ENCODE results near the gene THOC5. TPM values are rescaled to one million over a fixed set of nuclear protein-coding genes. Genes with fewer than 3 reads are reported as not detected.

Gene THOC5
- total RNA-seq, 1 experiment from 2014 or later = 74.4 TPM

DNA sequence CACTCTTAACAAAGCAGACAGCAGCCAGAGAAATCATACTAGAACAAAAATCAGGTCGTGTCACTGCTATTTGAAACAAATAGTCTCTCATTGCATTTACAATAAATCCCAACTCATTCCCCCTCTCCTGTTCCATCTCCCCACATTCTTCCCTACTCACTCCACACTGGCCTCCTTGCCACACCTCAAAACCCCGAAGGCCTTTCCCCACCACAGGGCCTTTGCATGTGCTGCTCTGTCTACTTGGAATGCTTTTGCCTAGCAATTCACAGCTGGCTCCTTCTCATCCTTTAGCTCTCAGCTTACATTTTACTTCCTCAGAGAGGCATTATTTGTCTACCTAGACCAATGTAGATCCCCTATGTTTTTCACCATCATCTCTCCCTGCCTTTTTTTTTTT lies 6.3 kb upstream of the THOC5 start:
- peaks cover 6% of the 10 kb centered on the region for H3K4me1 ChIP-seq (ENCODE audit: control insufficient read depth, insufficient read depth, low read length)
- H3K27me3 ChIP-seq (ENCODE audit: control insufficient read depth, insufficient read depth, low read length) = no peaks in the 10 kb centered on the region
- CTCF ChIA-PET = no interaction called here

GRCh38 chr22:29559030-29559429 lies 5.5 kb upstream of the THOC5 start:
- DNase-seq (ENCODE audit: low read depth, low spot score) = no peak
- ChIA-PET CTCF (no interaction called here), POLR2A (no interaction called here)
- in situ Hi-C loops (cut with HindIII; ENCODE audit: low pct_unique_long_range_greater_than_20kb, low sequenced_read_pairs) = no loop called here
- H3K27ac ChIP-seq (ENCODE audit: low read length) = no peak overlapping the region
- ATAC-seq = no peak
- H3K4me3 ChIP-seq (ENCODE audit: low read depth in 2 of 2, low read length in 2 of 2) = no peak overlapping the region
- BruUV-seq (replicated peaks) = no TSS peak
- peaks cover 7% of the 10 kb centered on the region for H3K4me1 ChIP-seq (ENCODE audit: control insufficient read depth, insufficient read depth, low read length)
- TF ChIP-seq, protein P1, sequence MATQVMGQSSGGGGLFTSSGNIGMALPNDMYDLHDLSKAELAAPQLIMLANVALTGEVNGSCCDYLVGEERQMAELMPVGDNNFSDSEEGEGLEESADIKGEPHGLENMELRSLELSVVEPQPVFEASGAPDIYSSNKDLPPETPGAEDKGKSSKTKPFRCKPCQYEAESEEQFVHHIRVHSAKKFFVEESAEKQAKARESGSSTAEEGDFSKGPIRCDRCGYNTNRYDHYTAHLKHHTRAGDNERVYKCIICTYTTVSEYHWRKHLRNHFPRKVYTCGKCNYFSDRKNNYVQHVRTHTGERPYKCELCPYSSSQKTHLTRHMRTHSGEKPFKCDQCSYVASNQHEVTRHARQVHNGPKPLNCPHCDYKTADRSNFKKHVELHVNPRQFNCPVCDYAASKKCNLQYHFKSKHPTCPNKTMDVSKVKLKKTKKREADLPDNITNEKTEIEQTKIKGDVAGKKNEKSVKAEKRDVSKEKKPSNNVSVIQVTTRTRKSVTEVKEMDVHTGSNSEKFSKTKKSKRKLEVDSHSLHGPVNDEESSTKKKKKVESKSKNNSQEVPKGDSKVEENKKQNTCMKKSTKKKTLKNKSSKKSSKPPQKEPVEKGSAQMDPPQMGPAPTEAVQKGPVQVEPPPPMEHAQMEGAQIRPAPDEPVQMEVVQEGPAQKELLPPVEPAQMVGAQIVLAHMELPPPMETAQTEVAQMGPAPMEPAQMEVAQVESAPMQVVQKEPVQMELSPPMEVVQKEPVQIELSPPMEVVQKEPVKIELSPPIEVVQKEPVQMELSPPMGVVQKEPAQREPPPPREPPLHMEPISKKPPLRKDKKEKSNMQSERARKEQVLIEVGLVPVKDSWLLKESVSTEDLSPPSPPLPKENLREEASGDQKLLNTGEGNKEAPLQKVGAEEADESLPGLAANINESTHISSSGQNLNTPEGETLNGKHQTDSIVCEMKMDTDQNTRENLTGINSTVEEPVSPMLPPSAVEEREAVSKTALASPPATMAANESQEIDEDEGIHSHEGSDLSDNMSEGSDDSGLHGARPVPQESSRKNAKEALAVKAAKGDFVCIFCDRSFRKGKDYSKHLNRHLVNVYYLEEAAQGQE (IDR thresholded peaks at IDR 0.05; ENCODE audit: insufficient read depth in 1 of 2, low read depth in 2 of 2, low read length in 1 of 2) = no peak
- no peak for TF ChIP-seq CTCF (IDR thresholded peaks at IDR 0.05)
- no peak for TF ChIP-seq TCF7L2 (IDR thresholded peaks at IDR 0.05; ENCODE audit: low read depth, low read length)
- TF ChIP-seq POLR2AphosphoS5 (IDR thresholded peaks at IDR 0.05; ENCODE audit: low read depth, low read length) = no peak
- TF ChIP-seq SIN3A (IDR thresholded peaks at IDR 0.05; ENCODE audit: borderline replicate concordance, insufficient read depth, low read depth, low read length) = no peak
- no peaks in the 10 kb centered on the region for H3K9me3 ChIP-seq (ENCODE audit: control insufficient read depth, insufficient read depth, low read depth, low read length)
- H3K27me3 ChIP-seq (ENCODE audit: control insufficient read depth, insufficient read depth, low read length) = no peaks in the 10 kb centered on the region
- no peaks in the 10 kb centered on the region for H3K36me3 ChIP-seq (ENCODE audit: control insufficient read depth, insufficient read depth, low read length)
- intact Hi-C loops (cut with micrococcal nuclease; ENCODE audit: unreplicated experiment) = no loop called here

More for the DNA sequence above, 6.3 kb upstream of the THOC5 start:
- H3K27ac ChIP-seq (ENCODE audit: low read length) = no peak overlapping the region
- POLR2A ChIA-PET = no interaction called here
- BruUV-seq (replicated peaks) = no TSS peak
- intact Hi-C loops (cut with micrococcal nuclease; ENCODE audit: unreplicated experiment) = no loop called here
- no peak for TF ChIP-seq POLR2AphosphoS5 (IDR thresholded peaks at IDR 0.05; ENCODE audit: low read depth, low read length)
- TF ChIP-seq, protein P1 (IDR thresholded peaks at IDR 0.05; ENCODE audit: insufficient read depth in 1 of 2, low read depth in 2 of 2, low read length in 1 of 2) = no peak
- no peak for TF ChIP-seq CTCF (IDR thresholded peaks at IDR 0.05)
- no peak for TF ChIP-seq TCF7L2 (IDR thresholded peaks at IDR 0.05; ENCODE audit: low read depth, low read length)
- no peak for TF ChIP-seq SIN3A (IDR thresholded peaks at IDR 0.05; ENCODE audit: borderline replicate concordance, insufficient read depth, low read depth, low read length)
- no peak for ATAC-seq
- no peaks in the 10 kb centered on the region for H3K36me3 ChIP-seq (ENCODE audit: control insufficient read depth, insufficient read depth, low read length)
- H3K9me3 ChIP-seq (ENCODE audit: control insufficient read depth, insufficient read depth, low read depth, low read length) = no peaks in the 10 kb centered on the region
- H3K4me3 ChIP-seq (ENCODE audit: low read depth in 2 of 2, low read length in 2 of 2) = no peak overlapping the region
- no peak for DNase-seq (ENCODE audit: low read depth, low spot score)
- in situ Hi-C loops (cut with HindIII; ENCODE audit: low pct_unique_long_range_greater_than_20kb, low sequenced_read_pairs) = no loop called here

Data from Panc1 (cell line).